Activated CD8-positive, alpha-beta memory T cell treated with anti-CD3 and anti-CD28 coated beads, Interleukin-2, amount 10 ng/mL, durations not matched to agents 7 days and 5 days (primary cell): ENCODE data around the gene PPY. TPM values are rescaled to one million over a fixed set of nuclear protein-coding genes. Genes with fewer than 3 reads are reported as not detected.
"Not testable (repeated sequence)": the region's sequence is repeated elsewhere in the genome, so short reads cannot be mapped to it uniquely, and the experiment has no call there.

Experiments used
- ATAC-seq: fragments of 150-1000 bp; cut with Tn5 transposase; one replicate; pipeline ENCODE4 v1.10.0; 2021; ENCODE audit warnings: moderate library complexity
- CTCF ChIA-PET: fragments of 350-600 bp; sonication (Branson Sonifier 250); formaldehyde crosslinking; loops from one replicate; lab custom pipeline; 2021; ENCODE audit warnings: antibody characterized with exemption; lab: Charles Lee
- DNase-seq: peaks from one replicate; pipeline ENCODE4 v3.0.0-alpha.2; 2020
- H3K27ac Mint-ChIP-seq: one replicate; pipeline ENCODE4 v1.8.0; 2021; ENCODE audit warnings: mild to moderate bottlenecking, mixed read lengths
- H3K27me3 Mint-ChIP-seq: one replicate; pipeline ENCODE4 v1.8.0; 2021; ENCODE audit warnings: mixed read lengths
- H3K36me3 Mint-ChIP-seq: one replicate; pipeline ENCODE4 v1.8.0; 2021; ENCODE audit warnings: mild to moderate bottlenecking, mixed read lengths
- H3K4me1 Mint-ChIP-seq: one replicate; pipeline ENCODE4 v1.8.0; 2021; ENCODE audit warnings: mixed read lengths
- H3K4me3 Mint-ChIP-seq: one replicate; pipeline ENCODE4 v1.8.0; 2021; ENCODE audit warnings: mild to moderate bottlenecking, moderate library complexity, mixed read lengths
- H3K9me3 Mint-ChIP-seq: one replicate; pipeline ENCODE4 v1.8.0; 2022; ENCODE audit warnings: low read depth, mixed read lengths
- total RNA-seq, 2 experiments: library from RNA; stranded (reverse); gene quantifications; one replicate each; pipeline ENCODE4 v1.2.3, GENCODE V29; 2021

PPY gene
- total RNA-seq, 2 experiments from 2014 or later = not detected

- no peak for DNase-seq
- H3K36me3 Mint-ChIP-seq = no peaks in the 10 kb centered on the region
- no peaks in the 10 kb centered on the region for H3K9me3 Mint-ChIP-seq
- no peak overlapping the region for H3K27ac Mint-ChIP-seq
- H3K4me1 Mint-ChIP-seq = peaks cover 6% of the 10 kb centered on the region
- H3K27me3 Mint-ChIP-seq = peaks cover 25% of the 10 kb centered on the region
- H3K4me3 Mint-ChIP-seq = no peak overlapping the region
- no peak for ATAC-seq
- CTCF ChIA-PET = interaction anchor here (1.2 to 2.7 kb wide), 3 partner anchors 8 to 26 kb away, joined by 5 to 8 read pairs (median 6); no protein-coding TSS in a partner anchor
Observed at GRCh38 chr17:43936434-43936833, 5.8 kb downstream of the PPY start.

- ATAC-seq = no peak
Observed at GRCh38 chr17:43935926-43936261, 6.4 kb downstream of the PPY start.

GRCh38 chr17:43935204-43935925, 6.9 kb downstream of the PPY start:
- ATAC-seq = no peak
- Mint-ChIP-seq H3K9me3 (no peaks in the 10 kb centered on the region), H3K4me1 (peaks cover 6% of the 10 kb centered on the region), H3K4me3 (no peak overlapping the region), H3K27ac (no peak overlapping the region), H3K36me3 (no peaks in the 10 kb centered on the region), H3K27me3 (peaks cover 25% of the 10 kb centered on the region)
- CTCF ChIA-PET = interaction anchor here (1.5 to 2.3 kb wide), 2 partner anchors 9 to 25 kb away, joined by 6 read pairs; no protein-coding TSS in a partner anchor
- DNase-seq = no peak

More at GRCh38 chr17:43935926-43936261, 6.4 kb downstream of the PPY start:
- Mint-ChIP-seq H3K27ac (no peak overlapping the region), H3K36me3 (no peaks in the 10 kb centered on the region), H3K27me3 (peaks cover 25% of the 10 kb centered on the region), H3K9me3 (no peaks in the 10 kb centered on the region), H3K4me1 (peaks cover 6% of the 10 kb centered on the region), H3K4me3 (no peak overlapping the region)
- DNase-seq = no peak
- CTCF ChIA-PET = interaction anchor here (1.5 to 2.3 kb wide), 2 partner anchors 8 to 26 kb away, joined by 6 read pairs; no protein-coding TSS in a partner anchor

- H3K27ac Mint-ChIP-seq = no peak overlapping the region
- peaks cover 6% of the 10 kb centered on the region for H3K4me1 Mint-ChIP-seq
- CTCF ChIA-PET = interaction anchor here (2.0 to 2.1 kb wide), 2 partner anchors 11 to 22 kb away, joined by 5 to 11 read pairs; no protein-coding TSS in a partner anchor
- ATAC-seq (no peak), DNase-seq (no peak)
- no peaks in the 10 kb centered on the region for H3K36me3 Mint-ChIP-seq
- no peaks in the 10 kb centered on the region for H3K9me3 Mint-ChIP-seq
- H3K27me3 Mint-ChIP-seq = peaks cover 11% of the 10 kb centered on the region
- no peak overlapping the region for H3K4me3 Mint-ChIP-seq
Observed at GRCh38 chr17:43932923-43933322, 9.4 kb downstream of the PPY start.

GRCh38 chr17:43932357-43932756, 9.9 kb downstream of the PPY start:
- no peaks in the 10 kb centered on the region for H3K36me3 Mint-ChIP-seq
- H3K27me3 Mint-ChIP-seq = peaks cover 9% of the 10 kb centered on the region
- H3K27ac Mint-ChIP-seq = no peak overlapping the region
- ATAC-seq = no peak
- DNase-seq = no peak
- CTCF ChIA-PET = interaction anchor here (2.0 to 2.1 kb wide), 2 partner anchors 11 to 22 kb away, joined by 5 to 11 read pairs; no protein-coding TSS in a partner anchor
- H3K9me3 Mint-ChIP-seq = no peaks in the 10 kb centered on the region
- no peak overlapping the region for H3K4me3 Mint-ChIP-seq
- H3K4me1 Mint-ChIP-seq = peaks cover 9% of the 10 kb centered on the region

- H3K4me3 Mint-ChIP-seq = no peak overlapping the region
- DNase-seq (no peak), ATAC-seq (no peak)
- H3K4me1 Mint-ChIP-seq = peaks cover 16% of the 10 kb centered on the region
- no peaks in the 10 kb centered on the region for H3K36me3 Mint-ChIP-seq
- H3K27me3 Mint-ChIP-seq = peaks cover 13% of the 10 kb centered on the region
- no peak overlapping the region for H3K27ac Mint-ChIP-seq
- H3K9me3 Mint-ChIP-seq = no peaks in the 10 kb centered on the region
- CTCF ChIA-PET = interaction anchor here (1.1 to 1.7 kb wide), 2 partner anchors 13 to 20 kb away, joined by 4 to 6 read pairs; no protein-coding TSS in a partner anchor
Observed at GRCh38 chr17:43931062-43931571, 11.2 kb downstream of the PPY start.

- DNase-seq = no peak
- no peaks in the 10 kb centered on the region for H3K36me3 Mint-ChIP-seq
- no peaks in the 10 kb centered on the region for H3K9me3 Mint-ChIP-seq
- peaks cover 27% of the 10 kb centered on the region for H3K4me1 Mint-ChIP-seq
- CTCF ChIA-PET = interaction anchor here (1.0 to 1.8 kb wide), 3 partner anchors 9 to 50 kb away, joined by 3 to 11 read pairs (median 8); no protein-coding TSS in a partner anchor
- H3K27me3 Mint-ChIP-seq = peaks cover 19% of the 10 kb centered on the region
- no peak for ATAC-seq
- no peak overlapping the region for H3K4me3 Mint-ChIP-seq
- no peak overlapping the region for H3K27ac Mint-ChIP-seq
Observed at GRCh38 chr17:43928609-43929008, 13.7 kb downstream of the PPY start.

- Mint-ChIP-seq H3K27me3 (peaks cover 19% of the 10 kb centered on the region), H3K4me3 (peak overlapping the region; percentile 50), H3K4me1 (peaks cover 27% of the 10 kb centered on the region), H3K27ac (peak overlapping the region; percentile 33)
- not testable (repeated sequence) for H3K9me3 Mint-ChIP-seq, DNase-seq, H3K36me3 Mint-ChIP-seq
- CTCF ChIA-PET = interaction anchor here (1.0 to 1.8 kb wide), 3 partner anchors 10 to 50 kb away, joined by 3 to 11 read pairs (median 8); no protein-coding TSS in a partner anchor
- peak; percentile 53 for ATAC-seq
Observed at GRCh38 chr17:43927929-43928328, 14.3 kb downstream of the PPY start.

- ATAC-seq = no peak
- Mint-ChIP-seq H3K27ac (no peak overlapping the region), H3K4me1 (peaks cover 27% of the 10 kb centered on the region), H3K9me3 (no peaks in the 10 kb centered on the region), H3K36me3 (no peaks in the 10 kb centered on the region), H3K4me3 (peak overlapping the region; percentile 50), H3K27me3 (peaks cover 21% of the 10 kb centered on the region)
- CTCF ChIA-PET = interaction anchor here (2.3 to 3.0 kb wide), 2 partner anchors 17 kb away, joined by 11 to 18 read pairs; no protein-coding TSS in a partner anchor
- no peak for DNase-seq
Observed at GRCh38 chr17:43927060-43927864, 15.0 kb downstream of the PPY start.

GRCh38 chr17:43924558-43924957, 17.7 kb downstream of the PPY start:
- H3K4me1 Mint-ChIP-seq = peaks cover 27% of the 10 kb centered on the region
- peak; percentile 47 for ATAC-seq
- CTCF ChIA-PET = interaction anchor here (0.7 to 3.0 kb wide), 7 partner anchors 16 to 78 kb away, joined by 3 to 18 read pairs (median 7); no protein-coding TSS in a partner anchor

GRCh38 chr17:43920500-43921095, 21.7 kb downstream of the PPY start:
- no peaks in the 10 kb centered on the region for H3K9me3 Mint-ChIP-seq
- H3K4me1 Mint-ChIP-seq = peaks cover 30% of the 10 kb centered on the region
- H3K27me3 Mint-ChIP-seq = peaks cover 16% of the 10 kb centered on the region
- H3K4me3 Mint-ChIP-seq = no peak overlapping the region
- CTCF ChIA-PET = interaction anchor here (1.7 kb wide), 1 partner anchor 23 kb away, joined by 7 read pairs; no protein-coding TSS in a partner anchor
- DNase-seq (no peak), ATAC-seq (no peak)
- no peak overlapping the region for H3K27ac Mint-ChIP-seq
- no peaks in the 10 kb centered on the region for H3K36me3 Mint-ChIP-seq

More at GRCh38 chr17:43924558-43924957, 17.7 kb downstream of the PPY start:
- Mint-ChIP-seq H3K27ac (no peak overlapping the region), H3K4me3 (no peak overlapping the region), H3K9me3 (no peaks in the 10 kb centered on the region), H3K27me3 (peaks cover 21% of the 10 kb centered on the region), H3K36me3 (no peaks in the 10 kb centered on the region)
- DNase-seq = no peak

- Mint-ChIP-seq H3K36me3 (no peaks in the 10 kb centered on the region), H3K4me1 (peaks cover 18% of the 10 kb centered on the region), H3K4me3 (peak overlapping the region; percentile 64), H3K27me3 (peaks cover 12% of the 10 kb centered on the region), H3K27ac (peak overlapping the region; percentile 38), H3K9me3 (no peaks in the 10 kb centered on the region)
- ATAC-seq (no peak), DNase-seq (no peak)
- CTCF ChIA-PET = interaction anchor here (1.0 to 2.2 kb wide), 5 partner anchors 8 to 123 kb away, joined by 3 to 8 read pairs (median 5); no protein-coding TSS in a partner anchor
Observed at GRCh38 chr17:43918026-43918389, 24.3 kb downstream of the PPY start.
